HepG2 (cell line): ENCODE measurements around the gene ASGR1. TPM values are rescaled to one million over a fixed set of nuclear protein-coding genes. Genes with fewer than 3 reads are reported as not detected.

Experiments
- ATF7 ChIP-seq, 2 experiments: fragments of 450-650 bp in 1 of 2; sonication (generic) in 1 of 2; formaldehyde crosslinking in 1 of 2; IDR thresholded peaks; 2 replicates each; pipeline versions ENCODE4 v1.4.0 to v1.6.1; 2016 to 2020; ENCODE audit warnings: antibody characterized with exemption in 1 of 2, mild to moderate bottlenecking in 1 of 2, missing genetic modification reagents in 1 of 2
- FOXJ3 ChIP-seq: sonication (generic); formaldehyde crosslinking; IDR thresholded peaks from 2 replicates; pipeline ENCODE4 v1.4.0; 2020; ENCODE audit warnings: missing genetic modification reagents, mild to moderate bottlenecking, borderline replicate concordance
- HCFC1 ChIP-seq: fragments of 150-350 bp; IDR thresholded peaks from 2 replicates; pipeline ENCODE4 v1.6.1; 2014; ENCODE audit warnings: low read depth, low read length
- MTA3 ChIP-seq: sonication (generic); formaldehyde crosslinking; IDR thresholded peaks from 2 replicates; pipeline ENCODE4 v1.4.0; 2020; ENCODE audit warnings: missing genetic modification reagents
- NAIF1 ChIP-seq: sonication (generic); formaldehyde crosslinking; IDR thresholded peaks from 2 replicates; pipeline ENCODE4 v1.5.0; 2020; ENCODE audit warnings: mild to moderate bottlenecking, missing genetic modification reagents, borderline replicate concordance
- SRSF1 ChIP-seq: fragments of 200-400 bp; formaldehyde crosslinking; optimal IDR thresholded peaks from 2 replicates; pipeline ENCODE3; 2017; ENCODE audit warnings: mild to moderate bottlenecking, low read depth, low read length, moderate library complexity
- STAG1 ChIP-seq: sonication (generic); formaldehyde crosslinking; IDR thresholded peaks from 2 replicates; pipeline ENCODE4 v1.4.0; 2020; ENCODE audit warnings: missing genetic modification reagents
- ZFAT ChIP-seq: sonication (generic); formaldehyde crosslinking; conservative IDR thresholded peaks from 2 replicates; pipeline ENCODE4 v1.8.1; 2023; ENCODE audit warnings: missing genetic modification reagents, inconsistent platforms
- ZIK1 ChIP-seq: sonication (generic); formaldehyde crosslinking; IDR thresholded peaks from 2 replicates; pipeline ENCODE4 v1.5.0; 2020; ENCODE audit warnings: mild to moderate bottlenecking, low read depth, missing genetic modification reagents, borderline replicate concordance
- ZNF382 ChIP-seq: sonication (generic); formaldehyde crosslinking; IDR thresholded peaks from 2 replicates; pipeline ENCODE4 v1.5.0; 2020; ENCODE audit warnings: missing genetic modification reagents, mild to moderate bottlenecking, borderline replicate concordance
- ZNF431 ChIP-seq: sonication (generic); formaldehyde crosslinking; IDR thresholded peaks from 2 replicates; pipeline ENCODE4 v1.9.0; 2022; ENCODE audit warnings: missing genetic modification reagents, low read depth, mild to moderate bottlenecking, borderline replicate concordance
- ZNF564 ChIP-seq: sonication (generic); formaldehyde crosslinking; IDR thresholded peaks from 2 replicates; pipeline ENCODE4 v1.8.1; 2023; ENCODE audit warnings: mild to moderate bottlenecking, missing genetic modification reagents
- ZNF609 ChIP-seq: sonication (generic); formaldehyde crosslinking; IDR thresholded peaks from 2 replicates; pipeline ENCODE4 v1.4.0; 2020; ENCODE audit warnings: mild to moderate bottlenecking, missing genetic modification reagents, borderline replicate concordance
- ZNF616 ChIP-seq: sonication (generic); formaldehyde crosslinking; IDR thresholded peaks from 2 replicates; pipeline ENCODE4 v1.5.0; 2020; ENCODE audit warnings: low read depth, mild to moderate bottlenecking, missing genetic modification reagents
- ZNF644 ChIP-seq: IDR thresholded peaks from 2 replicates; pipeline ENCODE4 v1.6.1; 2016; ENCODE audit warnings: low read depth
- ZNF782 ChIP-seq: sonication (generic); formaldehyde crosslinking; IDR thresholded peaks from 2 replicates; pipeline ENCODE4 v1.4.0; 2020; ENCODE audit warnings: missing genetic modification reagents, mild to moderate bottlenecking, borderline replicate concordance
- polyA plus RNA-seq, 8 experiments: library from polyadenylated mRNA; depleted of rRNA in 3 of 8; stranded (reverse) in 7 of 8; unstranded in 1 of 8; fragments of >200 nt; fragmentation: Illumina TruSeq in 4 of 8; extraction: Trizol in 4 of 8; gene quantifications; 2 replicates each; pipeline versions ENCODE4 v1.2.1 to v1.2.3, GENCODE V29; 2011 to 2016; ENCODE audit warnings: low read depth in 4 of 8, missing spikeins in 1 of 8, mixed read lengths in 1 of 8; ENCODE audit not compliant: insufficient read depth in 1 of 8
- total RNA-seq, 5 experiments: library from RNA; depleted of rRNA; stranded (reverse); fragments of >200 nt; fragmentation: Illumina TruSeq; extraction: Trizol; gene quantifications; 2 replicates each; pipeline ENCODE4 v1.2.3, GENCODE V29; 2016; ENCODE audit warnings: low read depth in 1 of 5
- TF ChIP-seq, protein P1 (sequence below): sonication (generic); formaldehyde crosslinking; IDR thresholded peaks from 2 replicates; pipeline ENCODE4 v1.4.0; 2020; ENCODE audit warnings: mild to moderate bottlenecking, missing genetic modification reagents
- TF ChIP-seq, protein P2 (sequence below): IDR thresholded peaks from 2 replicates; pipeline ENCODE4 v1.6.1; 2016; ENCODE audit warnings: control low read depth

ASGR1 gene
- total and polyA plus RNA-seq, 2 of the 13 experiments (the other 11 are each of a cell fraction or from before 2014, with no cell fraction given): 353 to 796 TPM

- TF ChIP-seq ZNF616 (CRISPR knock-in tag) (no peak), ZNF382 (CRISPR knock-in tag) (no peak), ZNF609 (CRISPR knock-in tag) (peak; percentile 61), ZIK1 (CRISPR knock-in tag) (no peak), FOXJ3 (no peak), NAIF1 (peak; percentile 29; the same call in 1 of the 2 replicates), STAG1 (no peak), ATF7 (IDR thresholded peaks at IDR 0.05) (no peak), ATF7 (CRISPR knock-in tag; IDR thresholded peaks at IDR 0.05) (no peak), ZNF782 (CRISPR knock-in tag) (no peak), HCFC1 (no peak), MTA3 (CRISPR knock-in tag) (no peak), ZNF644 (CRISPR knock-in tag) (no peak), SRSF1 (no peak), ZNF564 (peak; percentile 64; the same call in 1 of the 2 replicates), ZFAT (CRISPR knock-in tag) (no peak), ZNF431 (no peak)
- TF ChIP-seq, protein P1, sequence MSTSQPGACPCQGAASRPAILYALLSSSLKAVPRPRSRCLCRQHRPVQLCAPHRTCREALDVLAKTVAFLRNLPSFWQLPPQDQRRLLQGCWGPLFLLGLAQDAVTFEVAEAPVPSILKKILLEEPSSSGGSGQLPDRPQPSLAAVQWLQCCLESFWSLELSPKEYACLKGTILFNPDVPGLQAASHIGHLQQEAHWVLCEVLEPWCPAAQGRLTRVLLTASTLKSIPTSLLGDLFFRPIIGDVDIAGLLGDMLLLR (CRISPR knock-in tag): no peak
- TF ChIP-seq, protein P2, sequence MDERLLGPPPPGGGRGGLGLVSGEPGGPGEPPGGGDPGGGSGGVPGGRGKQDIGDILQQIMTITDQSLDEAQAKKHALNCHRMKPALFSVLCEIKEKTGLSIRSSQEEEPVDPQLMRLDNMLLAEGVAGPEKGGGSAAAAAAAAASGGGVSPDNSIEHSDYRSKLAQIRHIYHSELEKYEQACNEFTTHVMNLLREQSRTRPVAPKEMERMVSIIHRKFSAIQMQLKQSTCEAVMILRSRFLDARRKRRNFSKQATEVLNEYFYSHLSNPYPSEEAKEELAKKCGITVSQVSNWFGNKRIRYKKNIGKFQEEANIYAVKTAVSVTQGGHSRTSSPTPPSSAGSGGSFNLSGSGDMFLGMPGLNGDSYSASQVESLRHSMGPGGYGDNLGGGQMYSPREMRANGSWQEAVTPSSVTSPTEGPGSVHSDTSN: no peak
Observed at GRCh38 chr17:7184091-7184488, 4.9 kb upstream of the ASGR1 start (continued).
